ENCODE data around the gene ITGBL1. TPM values are rescaled to one million over a fixed set of nuclear protein-coding genes. Genes with fewer than 3 reads are reported as not detected.

Gene ITGBL1
- total and polyA plus RNA-seq, 2 experiments from 2014 or later, result 0.29 TPM; not detected in 1

DNA sequence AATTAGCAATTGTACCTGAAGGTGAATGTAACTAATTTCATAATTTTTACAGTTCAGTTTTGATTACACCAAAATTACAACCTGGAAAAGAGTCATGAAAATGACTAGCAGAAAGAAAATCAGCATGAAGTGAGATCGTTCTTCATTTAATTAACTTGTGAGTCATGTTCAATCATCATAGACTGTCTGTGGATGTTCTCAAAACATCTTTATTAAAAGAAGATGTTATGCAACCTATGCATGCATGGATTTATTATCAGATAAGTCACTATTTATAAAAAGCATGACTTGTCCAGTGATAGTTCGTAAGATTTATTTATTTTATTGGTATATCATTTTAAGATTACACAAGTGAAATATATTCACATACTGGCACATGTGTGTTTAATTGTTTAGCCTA, 245.9 kb downstream of the ITGBL1 start (continued):
- TF ChIP-seq ZNF462 (CRISPR knock-in tag; IDR thresholded peaks at IDR 0.05), result no peak
- TF ChIP-seq, protein P1, sequence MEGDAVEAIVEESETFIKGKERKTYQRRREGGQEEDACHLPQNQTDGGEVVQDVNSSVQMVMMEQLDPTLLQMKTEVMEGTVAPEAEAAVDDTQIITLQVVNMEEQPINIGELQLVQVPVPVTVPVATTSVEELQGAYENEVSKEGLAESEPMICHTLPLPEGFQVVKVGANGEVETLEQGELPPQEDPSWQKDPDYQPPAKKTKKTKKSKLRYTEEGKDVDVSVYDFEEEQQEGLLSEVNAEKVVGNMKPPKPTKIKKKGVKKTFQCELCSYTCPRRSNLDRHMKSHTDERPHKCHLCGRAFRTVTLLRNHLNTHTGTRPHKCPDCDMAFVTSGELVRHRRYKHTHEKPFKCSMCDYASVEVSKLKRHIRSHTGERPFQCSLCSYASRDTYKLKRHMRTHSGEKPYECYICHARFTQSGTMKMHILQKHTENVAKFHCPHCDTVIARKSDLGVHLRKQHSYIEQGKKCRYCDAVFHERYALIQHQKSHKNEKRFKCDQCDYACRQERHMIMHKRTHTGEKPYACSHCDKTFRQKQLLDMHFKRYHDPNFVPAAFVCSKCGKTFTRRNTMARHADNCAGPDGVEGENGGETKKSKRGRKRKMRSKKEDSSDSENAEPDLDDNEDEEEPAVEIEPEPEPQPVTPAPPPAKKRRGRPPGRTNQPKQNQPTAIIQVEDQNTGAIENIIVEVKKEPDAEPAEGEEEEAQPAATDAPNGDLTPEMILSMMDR (conservative IDR thresholded peaks at IDR 0.05; ENCODE audit: low read depth in 2 of 2), result no peak

- Mint-ChIP-seq H3K36me3 (ENCODE audit: low read depth) (0 out of 3 replicates have a peak, but pooled peaks cover 3% of the 10 kb centered on the region), H3K27ac (no peak overlapping the region), H3K27me3 (ENCODE audit: insufficient read depth, low read depth, poor library complexity) (peaks cover 1% of the 10 kb centered on the region), H3K4me1 (no peaks in the 10 kb centered on the region; the same call in 2 of the 3 replicates), H3K4me3 (no peak overlapping the region), H3K9me3 (no peaks in the 10 kb centered on the region)
- no peak overlapping the region for H3K27ac ChIP-seq (ENCODE audit: low read depth)
- H3K79me2 ChIP-seq (replicated peaks; ENCODE audit: insufficient read depth), result no peaks in the 10 kb centered on the region
- no peaks in the 10 kb centered on the region for H4K20me1 ChIP-seq (replicated peaks; ENCODE audit: insufficient read depth)
- H3K9me2 ChIP-seq (ENCODE audit: insufficient read depth), result peaks cover 12% of the 10 kb centered on the region; the same call in 1 of the 2 replicates
- TF ChIP-seq NANOG (IDR thresholded peaks at IDR 0.05; ENCODE audit: borderline replicate concordance) (no peak), EZH2 (IDR thresholded peaks at IDR 0.05; ENCODE audit: low read depth, unreplicated experiment) (no peak), POLR2AphosphoS5 (IDR thresholded peaks at IDR 0.05; ENCODE audit: low read depth) (no peak), JUNB (IDR thresholded peaks at IDR 0.05; ENCODE audit: unreplicated experiment) (no peak), CREB1 (CRISPR knock-in tag; IDR thresholded peaks at IDR 0.05; ENCODE audit: low read depth) (no peak)
- H2AFZ ChIP-seq, result no peak overlapping the region
- no peaks in the 10 kb centered on the region for H3K4me1 ChIP-seq (ENCODE audit: insufficient read depth)
- no peaks in the 10 kb centered on the region for H3K36me3 ChIP-seq (ENCODE audit: insufficient read depth)
- H3F3A ChIP-seq (replicated peaks; ENCODE audit: low read depth), result no peaks in the 10 kb centered on the region
- no peak overlapping the region for H3K4me2 ChIP-seq
- ATAC-seq (no peak), DNase-seq (ENCODE audit: low spot score) (no peak)
- H3K27me3 ChIP-seq (ENCODE audit: insufficient read depth), result no peaks in the 10 kb centered on the region
- no peak overlapping the region for H3K4me3 ChIP-seq
Observed at GRCh38 chr13:101700598-101700997, 248.1 kb downstream of the ITGBL1 start.

All from GM23338 (cell line).